SK-N-SH (cell line): ENCODE results near the gene MYO15A. TPM values are rescaled to one million over a fixed set of nuclear protein-coding genes. Genes with fewer than 3 reads are reported as not detected.
A peak's percentile ranks its signal among the peaks of the same experiment; 100 is the strongest.

Experiments
- CTCF ChIA-PET: fragments of 300-600, 350-600 bp; formaldehyde crosslinking; extraction: SDS; loops from one replicate; lab custom pipeline; 2021; lab: Yijun Ruan, JAX
- POLR2A ChIA-PET: fragments of 350-600 bp; sonication (Branson Sonifier 250); formaldehyde crosslinking; extraction: SDS; loops from one replicate; lab custom pipeline; 2020; ENCODE audit warnings: antibody characterized with exemption, inconsistent platforms; lab: Yijun Ruan, JAX
- DNase-seq: peaks from one replicate; pipeline ENCODE4 v3.0.0; 2012
- H2AFZ ChIP-seq: fragments of 200-600 bp; sonication (generic); 2 replicates; pipeline ENCODE4 v1.8.1; 2016; ENCODE audit warnings: antibody characterized with exemption, mild to moderate bottlenecking, low read depth
- H3F3A ChIP-seq: fragments of 200-600 bp; sonication (generic); replicated peaks from 2 replicates; pipeline ENCODE3; 2016; ENCODE audit warnings: antibody characterized with exemption, mild to moderate bottlenecking; ENCODE audit not compliant: insufficient read depth
- H3K27ac ChIP-seq, 2 experiments: fragments of 200-500 bp in 1 of 2; fragments of 200-600 bp in 1 of 2; sonication (Bioruptor generic) in 1 of 2; sonication (generic), shearing (Covaris generic) in 1 of 2; 2 replicates each; pipeline versions ENCODE4 v1.5.1 to v1.6.1; 2014 to 2016; ENCODE audit warnings: low read depth in 2 of 2, inconsistent platforms in 1 of 2, low read length in 1 of 2, mild to moderate bottlenecking in 1 of 2, mixed read lengths in 1 of 2
- H3K27me3 ChIP-seq: fragments of 200-600 bp; sonication (generic), shearing (Covaris generic); 2 replicates; pipeline ENCODE4 v1.6.1; 2016; ENCODE audit warnings: mixed run types; ENCODE audit not compliant: insufficient read depth
- H3K36me3 ChIP-seq, 2 experiments: fragments of 200-500 bp in 1 of 2; fragments of 200-600 bp in 1 of 2; sonication (Bioruptor generic) in 1 of 2; sonication (generic) in 1 of 2; replicated peaks in 1 of 2; 2 replicates each; pipeline versions ENCODE3 to v1.5.1; 2014 to 2016; ENCODE audit warnings: low read length in 1 of 2, mild to moderate bottlenecking in 1 of 2; ENCODE audit not compliant: insufficient read depth in 2 of 2, control insufficient read depth in 1 of 2
- H3K4me1 ChIP-seq, 2 experiments: fragments of 200-500 bp in 1 of 2; fragments of 200-600 bp in 1 of 2; sonication (Bioruptor generic) in 1 of 2; sonication (generic), shearing (Covaris generic) in 1 of 2; 2 replicates each; pipeline versions ENCODE4 v1.5.1 to v1.6.1; 2014 to 2016; ENCODE audit warnings: low read depth in 1 of 2, low read length in 1 of 2, mixed run types in 1 of 2; ENCODE audit not compliant: insufficient read depth in 2 of 2, control insufficient read depth in 1 of 2
- H3K4me2 ChIP-seq: fragments of 200-600 bp; sonication (generic), shearing (Covaris generic); 2 replicates; pipeline ENCODE4 v1.6.1; 2017; ENCODE audit warnings: mixed run types
- H3K4me3 ChIP-seq, 2 experiments: fragments of 200-500 bp in 1 of 2; fragments of 200-600 bp in 1 of 2; sonication (Bioruptor generic) in 1 of 2; sonication (generic), shearing (Covaris generic) in 1 of 2; 2 replicates each; pipeline versions ENCODE4 v1.5.1 to v1.8.1; 2014 to 2016; ENCODE audit warnings: low read depth in 2 of 2, inconsistent platforms in 1 of 2, low read length in 1 of 2, mild to moderate bottlenecking in 1 of 2, mixed read lengths in 1 of 2, moderate library complexity in 1 of 2
- H3K79me2 ChIP-seq: fragments of 200-600 bp; sonication (generic); 2 replicates; pipeline ENCODE4 v1.8.1; 2017; ENCODE audit warnings: mild to moderate bottlenecking; ENCODE audit not compliant: insufficient read depth
- H3K9ac ChIP-seq: fragments of 200-600 bp; sonication (generic); 2 replicates; pipeline ENCODE4 v1.6.1; 2017; ENCODE audit warnings: mixed run types
- H3K9me2 ChIP-seq: fragments of 200-600 bp; sonication (generic); 2 replicates; pipeline ENCODE4 v1.6.1; 2017; ENCODE audit warnings: mixed run types
- H3K9me3 ChIP-seq: fragments of 200-600 bp; sonication (generic); 2 replicates; pipeline ENCODE4 v1.6.1; 2017; ENCODE audit warnings: mixed run types, mild to moderate bottlenecking, moderate library complexity
- H4K20me1 ChIP-seq: fragments of 200-600 bp; sonication (generic); 2 replicates; pipeline ENCODE4 v1.6.1; 2017; ENCODE audit warnings: mild to moderate bottlenecking, mixed run types; ENCODE audit not compliant: insufficient read depth
- CHD2 ChIP-seq: fragments of 150-350 bp; IDR thresholded peaks from 2 replicates; pipeline ENCODE4 v1.6.1; 2018; ENCODE audit warnings: low read length; ENCODE audit not compliant: partially characterized antibody
- ELF1 ChIP-seq: IDR thresholded peaks from 2 replicates; pipeline ENCODE4 v1.4.0; 2012
- EZH2phosphoT487 ChIP-seq: fragments of 200-600 bp; sonication (generic); IDR thresholded peaks from 2 replicates; pipeline ENCODE4 v1.6.1; 2017; ENCODE audit warnings: low read depth, mixed run types, mild to moderate bottlenecking, antibody characterized with exemption, moderate library complexity, borderline replicate concordance
- FOSL2 ChIP-seq: IDR thresholded peaks from 2 replicates; pipeline ENCODE4 v1.4.0; 2012; ENCODE audit warnings: low read depth, mild to moderate bottlenecking, moderate library complexity, borderline replicate concordance
- FOXJ3 ChIP-seq: sonication (generic); formaldehyde crosslinking; IDR thresholded peaks from 2 replicates; pipeline ENCODE4 v1.5.1; 2020; ENCODE audit warnings: mild to moderate bottlenecking, missing genetic modification reagents
- FOXM1 ChIP-seq: IDR thresholded peaks from 2 replicates; pipeline ENCODE4 v1.4.0; 2012; ENCODE audit warnings: low read depth, mild to moderate bottlenecking
- GABPA ChIP-seq: IDR thresholded peaks from 2 replicates; pipeline ENCODE4 v1.4.0; 2012; ENCODE audit warnings: low read depth, mild to moderate bottlenecking
- GATA2 ChIP-seq: sonication (generic); formaldehyde crosslinking; IDR thresholded peaks from 2 replicates; pipeline ENCODE4 v1.5.0; 2020; ENCODE audit warnings: mild to moderate bottlenecking, missing genetic modification reagents
- MXI1 ChIP-seq: IDR thresholded peaks from 2 replicates; pipeline ENCODE4 v1.6.1; 2012; ENCODE audit warnings: mild to moderate bottlenecking, low read depth, low read length, improper control_type of control experiment
- NFIC ChIP-seq: IDR thresholded peaks from 2 replicates; pipeline ENCODE4 v1.4.0; 2012; ENCODE audit warnings: borderline replicate concordance
- NRF1 ChIP-seq: IDR thresholded peaks from 2 replicates; pipeline ENCODE4 v1.6.1; 2012; ENCODE audit warnings: low read depth, mild to moderate bottlenecking, low read length
- POLR2AphosphoS5 ChIP-seq: IDR thresholded peaks from 2 replicates; pipeline ENCODE4 v1.6.1; 2012; ENCODE audit warnings: low read depth, low read length
- RAD21 ChIP-seq: IDR thresholded peaks from 2 replicates; pipeline ENCODE4 v1.6.1; 2012; ENCODE audit warnings: mild to moderate bottlenecking, low read length
- RCOR1 ChIP-seq: fragments of 150-350 bp; IDR thresholded peaks from 2 replicates; pipeline ENCODE4 v1.6.1; 2017; ENCODE audit warnings: antibody characterized with exemption, low read length
- RXRA ChIP-seq: IDR thresholded peaks from 2 replicates; pipeline ENCODE4 v1.4.0; 2012; ENCODE audit warnings: low read depth, mild to moderate bottlenecking, borderline replicate concordance
- SIN3A ChIP-seq: IDR thresholded peaks from 2 replicates; pipeline ENCODE4 v1.6.1; 2012; ENCODE audit warnings: low read depth, mild to moderate bottlenecking, low read length, moderate library complexity, borderline replicate concordance
- TAF1 ChIP-seq: IDR thresholded peaks from 2 replicates; pipeline ENCODE4 v1.6.1; 2012; ENCODE audit warnings: low read depth, mild to moderate bottlenecking, low read length, moderate library complexity, borderline replicate concordance
- YY1 ChIP-seq: IDR thresholded peaks from 2 replicates; pipeline ENCODE4 v1.4.0; 2012; ENCODE audit warnings: low read depth, mild to moderate bottlenecking
- WGBS: methylation state at CpG from one replicate; pipeline ENCODE4 v1.1.6; 2017; ENCODE audit warnings: low lambda C conversion rate; 5-methylcytosine and 5-hydroxymethylcytosine counted together
- polyA plus RNA-seq, 3 experiments: library from polyadenylated mRNA; depleted of rRNA; stranded (reverse); fragments of >200 nt; gene quantifications; 2 replicates each; pipeline ENCODE4 v1.2.3, GENCODE V29; 2012
- TF ChIP-seq, protein P1 (sequence below): fragments of 150-350 bp; IDR thresholded peaks from 2 replicates; pipeline ENCODE4 v1.6.1; 2016; ENCODE audit warnings: mild to moderate bottlenecking, low read depth, low read length
- TF ChIP-seq, protein P2 (sequence below): fragments of 150-350 bp; IDR thresholded peaks from 2 replicates; pipeline ENCODE4 v1.6.1; 2017; ENCODE audit warnings: antibody characterized with exemption, low read length, low read depth, borderline replicate concordance
- TF ChIP-seq, protein P3 (sequence below): IDR thresholded peaks from 2 replicates; pipeline ENCODE4; 2012

MYO15A gene
- polyA plus RNA-seq, 1 of the 3 experiments (the other 2 are of a cell fraction) = 0.43 TPM

DNA sequence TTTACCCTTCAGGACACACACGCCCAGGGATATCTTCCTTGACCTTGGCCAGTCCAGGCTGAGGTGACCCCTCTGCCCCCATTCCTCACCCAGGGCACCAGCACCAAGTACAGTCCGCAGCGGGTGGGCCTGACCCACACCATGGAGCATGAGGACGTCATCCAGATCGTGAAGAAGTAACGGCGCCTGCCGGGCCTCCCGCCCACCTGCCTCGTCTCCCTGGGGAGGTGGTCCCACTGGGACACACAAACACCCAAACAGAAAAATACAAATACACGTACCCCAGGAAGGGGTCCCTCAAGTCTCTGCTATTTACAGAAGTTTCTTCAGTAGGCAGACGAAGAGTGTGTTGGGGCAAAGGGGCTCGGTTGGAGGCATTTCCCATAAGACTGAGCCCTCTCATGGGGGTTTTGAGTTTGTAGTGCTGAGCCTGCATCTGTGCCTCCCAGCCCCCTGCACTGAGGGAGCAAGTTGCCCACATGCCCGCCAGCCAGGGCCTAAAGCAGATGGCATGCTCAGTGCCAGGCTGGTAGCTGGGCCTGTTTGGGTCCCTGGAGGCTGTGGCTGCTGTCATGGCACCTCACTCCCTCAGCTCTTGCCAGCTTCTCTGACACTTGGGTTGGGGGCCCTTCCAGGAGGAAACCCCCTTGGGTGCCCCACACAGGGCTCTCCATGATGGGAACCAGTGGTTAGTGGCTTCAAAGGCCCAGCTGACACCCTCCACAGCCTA is 1.3 kb upstream of the MYO15A start:
- no peaks in the 10 kb centered on the region for H3K9me2 ChIP-seq

DNA sequence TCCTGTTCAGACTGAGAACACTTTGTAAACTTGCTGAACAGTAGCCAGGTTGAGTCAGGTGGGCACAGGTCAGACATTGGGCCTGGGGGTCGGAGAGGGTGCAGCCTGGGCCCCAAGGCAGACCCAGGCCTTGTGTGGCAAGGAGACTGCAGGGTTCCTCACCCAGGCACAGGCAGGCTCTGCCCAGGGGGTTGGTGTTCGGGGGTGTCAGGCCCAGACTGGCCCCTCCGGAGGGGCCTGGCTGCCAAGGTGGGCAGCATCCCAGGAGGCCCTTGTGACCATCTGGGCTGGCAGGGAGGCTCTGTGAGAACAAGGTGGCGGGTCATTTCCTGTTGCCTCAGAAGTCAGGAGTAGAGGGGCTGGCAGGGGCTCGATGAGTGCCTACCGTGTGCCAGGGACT is 585 bp upstream of the MYO15A start:
- Histone ChIP-seq H3K79me2 (no peaks in the 10 kb centered on the region), H3K36me3 (peaks cover 0 to 4% of the 10 kb centered on the region in 2 experiments), H3K4me2 (no peak overlapping the region), H3K27ac (peak overlapping the region in 1 of 2 experiments; percentile 8; a peak in 1 of 4 replicates), H3K9me3 (no peaks in the 10 kb centered on the region)
- CTCF ChIA-PET = no interaction called here
- TF ChIP-seq FOSL2 (no peak), CHD2 (no peak), MXI1 (no peak), FOXJ3 (no peak), GABPA (no peak), YY1 (no peak), NRF1 (no peak), NFIC (no peak), RAD21 (no peak), FOXM1 (no peak), POLR2AphosphoS5 (no peak; the same call in 1 of the 2 replicates), TAF1 (no peak), RCOR1 (no peak), RXRA (no peak), SIN3A (no peak), ELF1 (no peak)
- TF ChIP-seq, protein P1, sequence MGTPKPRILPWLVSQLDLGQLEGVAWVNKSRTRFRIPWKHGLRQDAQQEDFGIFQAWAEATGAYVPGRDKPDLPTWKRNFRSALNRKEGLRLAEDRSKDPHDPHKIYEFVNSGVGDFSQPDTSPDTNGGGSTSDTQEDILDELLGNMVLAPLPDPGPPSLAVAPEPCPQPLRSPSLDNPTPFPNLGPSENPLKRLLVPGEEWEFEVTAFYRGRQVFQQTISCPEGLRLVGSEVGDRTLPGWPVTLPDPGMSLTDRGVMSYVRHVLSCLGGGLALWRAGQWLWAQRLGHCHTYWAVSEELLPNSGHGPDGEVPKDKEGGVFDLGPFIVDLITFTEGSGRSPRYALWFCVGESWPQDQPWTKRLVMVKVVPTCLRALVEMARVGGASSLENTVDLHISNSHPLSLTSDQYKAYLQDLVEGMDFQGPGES = no peak
- TF ChIP-seq, protein P2, sequence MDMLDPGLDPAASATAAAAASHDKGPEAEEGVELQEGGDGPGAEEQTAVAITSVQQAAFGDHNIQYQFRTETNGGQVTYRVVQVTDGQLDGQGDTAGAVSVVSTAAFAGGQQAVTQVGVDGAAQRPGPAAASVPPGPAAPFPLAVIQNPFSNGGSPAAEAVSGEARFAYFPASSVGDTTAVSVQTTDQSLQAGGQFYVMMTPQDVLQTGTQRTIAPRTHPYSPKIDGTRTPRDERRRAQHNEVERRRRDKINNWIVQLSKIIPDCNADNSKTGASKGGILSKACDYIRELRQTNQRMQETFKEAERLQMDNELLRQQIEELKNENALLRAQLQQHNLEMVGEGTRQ = no peak
- TF ChIP-seq, protein P3, sequence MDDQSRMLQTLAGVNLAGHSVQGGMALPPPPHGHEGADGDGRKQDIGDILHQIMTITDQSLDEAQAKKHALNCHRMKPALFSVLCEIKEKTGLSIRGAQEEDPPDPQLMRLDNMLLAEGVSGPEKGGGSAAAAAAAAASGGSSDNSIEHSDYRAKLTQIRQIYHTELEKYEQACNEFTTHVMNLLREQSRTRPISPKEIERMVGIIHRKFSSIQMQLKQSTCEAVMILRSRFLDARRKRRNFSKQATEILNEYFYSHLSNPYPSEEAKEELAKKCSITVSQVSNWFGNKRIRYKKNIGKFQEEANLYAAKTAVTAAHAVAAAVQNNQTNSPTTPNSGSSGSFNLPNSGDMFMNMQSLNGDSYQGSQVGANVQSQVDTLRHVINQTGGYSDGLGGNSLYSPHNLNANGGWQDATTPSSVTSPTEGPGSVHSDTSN = no peak
- TF ChIP-seq, all 33 proteins: peak for 0
- WGBS = 100% methylated on average over 4 of the region's 6 CpGs
- no peak overlapping the region for H3K4me3 ChIP-seq
- H3F3A ChIP-seq = no peaks in the 10 kb centered on the region
- H3K4me1 ChIP-seq = peaks cover 0 to 49% of the 10 kb centered on the region in 2 experiments; a peak in 1 of 4 replicates
- DNase-seq = no peak
- no peak overlapping the region for H2AFZ ChIP-seq
- POLR2A ChIA-PET = no interaction called here
- no peaks in the 10 kb centered on the region for H3K27me3 ChIP-seq
- H4K20me1 ChIP-seq = no peaks in the 10 kb centered on the region
- H3K9ac ChIP-seq = no peak overlapping the region
- H3K9me2 ChIP-seq = no peaks in the 10 kb centered on the region

More for the DNA sequence above, 1.3 kb upstream of the MYO15A start:
- Histone ChIP-seq H4K20me1 (no peaks in the 10 kb centered on the region), H3K36me3 (peaks cover 0 to 4% of the 10 kb centered on the region in 2 experiments), H3K79me2 (no peaks in the 10 kb centered on the region), H3K4me1 (peaks cover 0 to 49% of the 10 kb centered on the region in 2 experiments; a peak in 1 of 4 replicates), H2AFZ (no peak overlapping the region), H3K4me3 (no peak overlapping the region), H3K27ac (no peak overlapping the region), H3K4me2 (no peak overlapping the region), H3K9ac (no peak overlapping the region), H3K27me3 (no peaks in the 10 kb centered on the region), H3K9me3 (no peaks in the 10 kb centered on the region), H3F3A (no peaks in the 10 kb centered on the region)
- TF ChIP-seq GATA2 (CRISPR knock-in tag) = no peak
- no peak for TF ChIP-seq EZH2phosphoT487
- no peak for TF ChIP-seq CHD2
- POLR2A ChIA-PET = no interaction called here
- CTCF ChIA-PET = no interaction called here
- DNase-seq = no peak
- WGBS = 91% methylated on average over 14 of the region's 14 CpGs
